SK-MEL-5 (cell line): ENCODE measurements around the gene XAB2. TPM values are rescaled to one million over a fixed set of nuclear protein-coding genes. Genes with fewer than 3 reads are reported as not detected.

Source experiments
- DNase-seq: peaks from one replicate; pipeline ENCODE4 v3.0.0-alpha.2; 2016; ENCODE audit warnings: low read depth, low spot score
- in situ Hi-C: cut with HindIII; loops from 2 replicates; pipeline ENCODE4 v1.10.0; 2016; ENCODE audit warnings: low sequenced_read_pairs, high pct_unique_total_duplicates, low pct_unique_long_range_greater_than_20kb
- polyA plus RNA-seq, 2 experiments: library from polyadenylated mRNA; depleted of rRNA; stranded (reverse); fragments of >200 nt; gene quantifications; 2 replicates each; pipeline ENCODE4 v1.2.3, GENCODE V29; 2015
- total RNA-seq: library from RNA; depleted of rRNA; stranded (reverse); fragments of >200 nt; shearing (Covaris generic); gene quantifications from 2 replicates; pipeline ENCODE4 v1.2.3, GENCODE V29; 2014; rRNA removed

XAB2 gene
- 21.5 and 25.1 TPM in 2 replicates for total RNA-seq
- 38.7 and 42.6 TPM in 2 replicates for polyA plus RNA-seq (2015; cell fraction: cytosol; rRNA removed)
- 74.5 and 80.9 TPM in 2 replicates for polyA plus RNA-seq (2015; cell fraction: nucleus; rRNA removed)

DNA sequence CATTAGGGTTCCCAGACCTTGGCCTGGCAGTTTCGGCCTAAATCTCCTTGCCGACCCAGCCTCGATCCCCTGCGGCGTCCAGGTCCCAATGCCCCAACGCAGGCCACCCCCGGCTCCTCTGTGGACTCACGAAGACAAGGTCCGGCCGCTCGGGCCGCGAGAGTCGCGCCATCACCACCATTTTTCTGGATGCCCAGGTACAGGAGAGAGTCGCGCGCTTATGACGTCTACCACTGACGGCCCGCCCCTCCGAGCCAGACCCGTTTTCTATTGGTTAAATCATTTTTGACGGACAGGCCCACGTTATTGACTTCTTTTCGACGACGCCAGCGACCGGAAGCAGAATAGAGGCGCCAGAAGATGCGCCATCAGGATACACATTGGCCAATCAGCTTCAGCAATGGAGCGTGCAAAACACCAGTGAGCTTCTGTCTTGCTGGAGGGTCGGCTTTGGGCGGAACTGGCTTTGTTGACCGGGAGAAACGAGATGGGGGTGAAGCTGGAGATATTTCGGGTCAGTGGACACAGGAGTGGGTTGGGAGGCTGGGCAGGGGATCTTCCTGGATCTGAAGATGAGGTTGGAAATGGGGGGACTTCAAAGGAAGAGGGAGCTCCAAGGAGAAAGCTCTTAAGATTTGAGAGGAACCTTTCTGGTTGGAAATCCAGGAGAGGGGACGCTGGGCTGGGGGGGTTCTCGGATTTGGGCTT lies at the start of gene XAB2, which contains the start of gene PET100:
TSS of gene XAB2 (minus strand) at position 199 of the 708 bp plus-strand sequence. CDS start at position 181, 18 bp downstream.
TSS of gene PET100 (plus strand) at position 447 of the 708 bp plus-strand sequence. CDS start at position 488, 41 bp downstream.
- in situ Hi-C loops: no loop called here
- DNase-seq: peak; percentile 98

DNA sequence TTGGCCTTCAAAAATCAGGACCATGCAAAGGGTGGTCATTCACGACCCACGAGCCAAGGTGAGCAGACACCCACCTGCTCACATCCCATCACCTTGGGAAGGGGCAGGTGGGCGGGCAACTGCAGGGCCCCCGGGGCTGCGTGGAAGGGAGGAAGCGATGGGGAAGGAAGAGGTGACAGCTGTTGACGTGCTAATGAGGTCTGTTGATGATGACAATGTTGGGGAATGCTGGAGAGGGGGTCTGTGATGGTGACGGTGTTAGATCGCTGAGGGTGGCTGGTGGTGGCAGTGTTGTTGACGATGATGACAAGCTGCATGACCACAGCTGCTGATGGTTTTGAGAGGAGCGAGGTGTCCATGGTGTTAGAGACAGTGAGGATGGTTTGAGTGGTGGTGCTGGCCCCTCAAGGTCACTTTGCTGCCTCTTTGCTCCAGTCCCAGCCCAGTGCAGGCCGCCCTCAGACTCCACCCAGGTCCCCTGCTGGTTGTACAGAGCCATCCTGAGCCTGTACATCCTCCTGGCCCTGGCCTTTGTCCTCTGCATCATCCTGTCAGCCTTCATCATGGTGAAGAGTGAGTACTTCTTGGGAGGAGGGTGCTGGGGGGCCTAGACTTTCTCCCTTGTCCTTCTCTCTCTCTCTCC lies 48.4 kb upstream of the XAB2 start:
- no peak for DNase-seq
- in situ Hi-C loops: no loop called here

- no peak for DNase-seq
- in situ Hi-C loops: no loop called here
Observed at GRCh38 chr19:7676854-7677253, 47.5 kb upstream of the XAB2 start, which contains the start of gene MCEMP1. Gene MCEMP1 (plus strand): TSS chr19:7677090. CDS start chr19:7677121, 31 bp downstream.

DNA sequence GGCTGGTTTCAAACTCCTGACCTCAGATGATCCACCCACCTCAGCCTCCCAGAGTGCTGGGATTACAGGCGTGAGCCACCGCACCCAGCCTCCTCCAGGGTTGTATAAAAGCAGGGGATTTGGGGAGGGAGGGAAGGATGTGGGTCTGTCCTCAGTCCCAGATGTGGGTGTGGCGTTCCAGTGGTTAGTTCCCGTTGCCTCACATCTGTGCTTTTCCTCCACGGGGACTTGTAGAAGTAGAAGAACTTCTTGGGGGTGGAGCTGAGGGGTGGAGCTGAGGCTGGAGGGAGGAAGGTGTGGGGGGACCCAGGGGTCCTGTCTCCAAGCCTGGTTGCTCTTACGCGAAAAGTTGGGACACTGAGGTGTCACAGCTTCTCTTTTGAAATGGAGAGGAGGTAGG lies 47.0 kb upstream of the XAB2 start:
- no peak for DNase-seq
- in situ Hi-C loops: no loop called here

DNA sequence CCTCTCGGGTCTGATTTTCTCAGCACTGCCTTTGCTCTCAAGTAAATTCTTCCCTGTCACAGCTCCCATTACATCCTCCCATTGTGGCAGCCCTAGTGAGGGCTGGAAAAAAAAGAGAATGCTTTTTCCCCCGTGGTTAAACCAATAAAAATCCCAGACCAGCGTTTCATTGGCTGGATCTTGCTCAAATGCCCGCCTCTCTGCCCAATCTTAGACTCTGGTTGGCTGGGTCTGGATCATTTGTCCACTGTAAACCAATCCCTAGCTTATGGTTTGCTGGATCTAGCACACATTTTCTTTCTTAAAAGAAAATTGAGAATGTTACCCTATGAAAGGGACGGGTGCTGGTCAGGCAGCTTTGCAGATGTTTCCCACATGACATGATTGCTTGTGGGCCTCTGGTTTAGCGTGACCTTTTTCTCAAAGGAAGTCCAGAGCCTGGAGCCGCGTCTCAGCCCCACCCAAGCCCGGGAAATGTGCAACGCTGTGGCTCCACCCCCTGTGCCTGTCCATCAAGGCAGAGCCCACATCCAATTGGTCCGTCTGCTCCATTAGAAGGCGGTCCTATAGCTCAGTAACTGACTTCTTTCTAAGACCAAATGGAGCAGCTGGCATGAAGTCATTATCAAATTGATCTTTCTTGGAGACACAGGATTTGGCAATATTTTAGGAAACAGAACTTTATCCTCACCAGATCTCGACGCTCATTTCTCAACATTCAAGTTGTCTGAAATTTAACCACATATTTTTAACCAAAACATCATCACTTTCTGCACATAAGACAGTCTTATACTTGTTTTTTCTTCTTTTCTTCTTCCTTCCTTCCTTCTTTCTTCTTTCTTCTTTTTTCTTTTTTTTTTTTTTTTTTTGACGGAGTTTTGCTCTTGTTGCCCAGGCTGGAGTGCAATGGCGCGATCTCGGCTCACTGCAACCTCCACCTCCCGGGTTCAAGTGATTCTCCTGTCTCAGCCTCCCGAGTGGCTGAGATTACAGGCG lies 45.0 kb upstream of the XAB2 start:
- in situ Hi-C loops: no loop called here
- DNase-seq: peak; percentile 81

DNA sequence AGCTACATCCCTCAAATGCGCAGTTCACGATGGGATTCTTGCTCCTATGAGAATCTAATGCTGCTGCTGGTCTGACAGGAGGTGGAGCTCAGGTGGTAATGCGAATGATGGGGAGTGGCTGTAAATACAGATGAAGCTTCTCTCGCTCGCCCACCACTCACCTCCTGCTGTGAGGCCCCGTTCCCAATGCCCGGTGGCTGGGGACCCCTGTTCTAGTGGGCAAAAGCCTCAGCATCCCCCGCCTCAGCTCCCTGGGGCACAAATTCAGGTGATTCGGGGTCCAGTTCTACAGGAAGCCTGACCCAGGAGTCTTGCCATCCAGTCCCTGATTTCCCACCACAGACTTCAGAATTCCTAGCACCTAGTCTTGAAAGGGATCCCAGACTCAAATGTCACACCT lies 43.2 kb upstream of the XAB2 start:
- no peak for DNase-seq
- in situ Hi-C loops: no loop called here

GRCh38 chr19:7670790-7671189 lies 41.4 kb upstream of the XAB2 start:
- in situ Hi-C loops: no loop called here
- no peak for DNase-seq

DNA sequence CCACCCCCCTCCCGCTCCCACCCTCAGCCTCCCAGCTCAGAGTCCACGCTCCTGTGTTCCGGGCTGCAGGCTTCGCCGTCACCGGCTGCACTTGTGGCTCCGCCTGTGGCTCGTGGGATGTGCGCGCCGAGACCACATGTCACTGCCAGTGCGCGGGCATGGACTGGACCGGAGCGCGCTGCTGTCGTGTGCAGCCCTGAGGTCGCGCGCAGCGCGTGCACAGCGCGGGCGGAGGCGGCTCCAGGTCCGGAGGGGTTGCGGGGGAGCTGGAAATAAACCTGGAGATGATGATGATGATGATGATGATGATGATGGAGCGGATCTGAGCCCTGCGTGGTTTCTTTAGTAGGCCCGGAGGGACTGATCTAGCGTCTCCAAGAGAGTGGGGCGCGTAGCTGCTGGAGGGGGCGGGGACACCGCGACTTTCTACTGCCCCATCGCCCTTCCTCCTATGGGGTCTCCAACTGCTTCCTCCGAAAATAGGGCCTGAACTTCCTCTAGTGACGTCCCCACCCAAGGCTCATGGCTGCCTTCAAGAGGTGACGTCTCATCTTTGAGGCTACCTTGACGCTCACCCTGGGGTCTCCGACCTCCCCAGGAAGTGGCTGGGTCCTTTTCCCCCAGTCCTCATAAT lies 40.9 kb upstream of the XAB2 start:
- peak; percentile 7 for DNase-seq
- in situ Hi-C loops: no loop called here

DNA sequence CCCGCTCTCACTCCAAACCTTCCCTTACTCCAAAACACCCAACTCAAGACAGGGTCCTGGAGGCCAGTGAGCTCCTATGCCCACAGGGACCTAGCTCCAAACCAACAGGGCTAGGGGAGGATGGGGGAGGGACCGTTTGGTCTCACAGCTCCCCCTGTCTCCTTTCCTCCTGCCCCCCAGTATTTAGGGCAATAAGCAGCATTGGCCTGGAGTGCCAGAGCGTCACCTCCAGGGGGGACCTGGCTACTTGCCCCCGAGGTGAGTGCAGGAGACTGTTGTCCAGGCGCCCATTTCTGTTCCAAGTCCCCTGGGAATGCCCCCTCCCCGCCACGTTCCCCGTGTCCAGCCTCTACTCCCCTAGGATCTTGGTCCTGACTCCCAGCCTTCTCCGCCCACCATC lies 40.3 kb upstream of the XAB2 start:
- DNase-seq: no peak
- in situ Hi-C loops: no loop called here

DNA sequence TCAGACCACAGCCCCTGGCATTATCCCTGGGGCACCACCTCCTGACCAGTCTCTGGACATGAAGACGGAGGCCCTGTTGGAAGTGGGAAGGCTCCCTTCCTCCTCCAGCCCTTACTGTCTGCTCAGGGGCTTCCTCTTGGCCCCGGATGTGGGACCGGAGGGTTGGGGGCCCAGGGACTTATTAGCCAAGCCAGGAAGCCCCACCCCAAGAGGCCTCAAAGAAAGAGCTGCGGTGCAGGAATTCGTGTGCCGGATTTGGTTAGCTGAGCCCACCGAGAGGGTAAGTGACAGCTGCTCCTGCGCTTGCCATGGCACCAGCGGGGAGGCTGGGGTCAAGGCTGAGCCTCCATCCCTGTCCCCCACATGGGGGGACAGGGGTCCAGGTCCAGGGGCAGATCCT lies 39.5 kb upstream of the XAB2 start, which contains the start of gene RETN:
TSS of gene RETN (plus strand) at position 208 of the 400 bp plus-strand sequence. CDS start 278 bp downstream, outside the sequence.
- no peak for DNase-seq
- in situ Hi-C loops: no loop called here

DNA sequence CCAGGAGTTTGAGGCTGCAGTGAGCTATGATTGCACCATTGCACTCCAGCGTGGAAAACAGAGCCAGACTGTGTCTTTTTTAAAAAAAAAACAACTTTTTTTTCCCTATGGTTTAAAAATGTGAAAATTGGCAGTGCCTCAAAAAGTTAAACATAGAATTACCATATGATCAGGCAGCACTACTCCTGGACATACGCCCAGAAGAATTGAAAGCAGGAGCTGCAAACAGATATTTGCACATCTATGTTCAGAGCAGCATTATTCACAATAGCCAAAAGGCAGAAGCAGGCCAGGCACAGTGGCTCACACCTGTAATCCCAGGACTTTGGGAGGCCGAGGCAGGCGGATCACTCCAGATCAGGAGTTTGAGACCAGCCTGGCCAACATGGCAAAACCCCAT lies 35.7 kb upstream of the XAB2 start:
- peak; percentile 30 for DNase-seq
- in situ Hi-C loops: no loop called here

DNA sequence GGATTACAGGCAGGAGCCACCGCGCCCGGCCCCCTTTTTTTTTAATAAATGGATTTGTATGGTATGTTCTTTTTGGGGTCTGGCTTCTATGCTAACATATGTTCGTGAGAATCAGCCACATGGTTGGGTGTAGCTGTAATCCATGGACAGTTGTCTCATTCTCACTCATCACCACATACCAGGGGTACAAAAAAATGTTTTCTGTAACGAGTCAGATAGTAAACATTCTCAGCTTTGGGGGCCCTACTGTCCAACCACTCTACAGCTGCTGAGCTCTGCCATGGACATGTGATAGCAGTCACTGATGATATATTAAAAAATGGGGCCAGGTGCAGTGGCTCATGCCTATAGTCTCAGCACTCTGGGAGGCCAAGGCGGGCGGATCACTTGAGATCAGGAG lies 34.4 kb upstream of the XAB2 start:
- DNase-seq: no peak
- in situ Hi-C loops: no loop called here

DNA sequence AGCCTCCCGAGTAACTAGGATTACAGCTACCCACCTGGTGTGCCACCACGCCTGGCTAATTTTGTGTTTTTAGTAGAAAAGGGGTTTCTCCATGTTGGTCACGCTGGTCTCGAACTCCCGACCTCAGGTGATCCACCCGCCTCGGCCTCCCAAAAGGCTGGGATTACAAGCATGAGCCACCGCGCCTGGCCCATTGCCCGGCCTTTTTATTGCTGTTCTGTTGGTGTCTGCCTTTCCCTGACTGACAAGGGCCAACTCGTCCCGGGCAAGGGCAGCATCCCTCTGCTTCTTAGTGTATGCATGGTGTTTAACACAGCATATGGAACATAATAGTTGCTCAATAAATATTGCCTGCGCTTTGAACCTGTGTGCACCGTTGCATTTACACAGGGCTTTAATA lies 33.3 kb upstream of the XAB2 start:
- in situ Hi-C loops: no loop called here
- no peak for DNase-seq

DNA sequence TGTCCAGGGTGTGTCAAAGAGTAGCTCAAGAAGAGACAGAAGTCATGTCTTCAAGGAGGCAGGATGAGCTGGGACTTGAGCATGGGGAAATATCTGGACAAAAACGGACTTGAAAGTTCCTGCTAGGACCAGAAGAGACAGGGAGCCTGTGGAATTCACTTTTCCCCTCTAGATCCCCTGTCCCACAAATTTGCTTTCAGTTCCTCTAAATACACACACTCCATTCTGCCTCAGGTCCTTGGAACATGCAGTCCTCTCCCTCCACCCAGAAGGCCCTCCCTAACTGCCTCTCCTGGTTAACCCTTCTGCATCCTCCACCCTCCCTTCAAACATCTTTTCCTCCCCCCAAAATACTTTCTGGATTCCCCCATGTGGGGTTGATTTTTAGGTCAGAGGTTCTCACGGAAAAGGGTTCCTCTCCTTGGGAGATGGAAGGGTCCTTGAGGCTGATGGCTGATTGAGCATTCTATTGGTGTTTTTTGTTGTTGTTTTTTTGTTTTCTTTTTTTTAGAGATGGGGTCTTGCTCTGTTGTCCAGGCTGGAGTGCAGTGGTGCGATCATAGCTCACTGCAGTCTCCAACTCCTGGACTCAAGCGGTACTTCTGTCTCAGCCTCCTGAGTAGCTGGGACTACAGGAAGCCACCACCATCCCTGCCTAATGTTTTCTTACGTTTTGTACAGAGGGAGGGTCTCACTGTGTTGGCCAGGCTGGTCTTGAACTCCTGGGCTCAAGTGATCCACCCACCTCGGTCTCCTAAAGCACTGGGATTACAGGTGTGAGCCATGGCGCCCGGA lies 32.6 kb upstream of the XAB2 start:
- no peak for DNase-seq
- in situ Hi-C loops: no loop called here

GRCh38 chr19:7658219-7658686 lies 28.9 kb upstream of the XAB2 start:
- DNase-seq: no peak
- in situ Hi-C loops: no loop called here

DNA sequence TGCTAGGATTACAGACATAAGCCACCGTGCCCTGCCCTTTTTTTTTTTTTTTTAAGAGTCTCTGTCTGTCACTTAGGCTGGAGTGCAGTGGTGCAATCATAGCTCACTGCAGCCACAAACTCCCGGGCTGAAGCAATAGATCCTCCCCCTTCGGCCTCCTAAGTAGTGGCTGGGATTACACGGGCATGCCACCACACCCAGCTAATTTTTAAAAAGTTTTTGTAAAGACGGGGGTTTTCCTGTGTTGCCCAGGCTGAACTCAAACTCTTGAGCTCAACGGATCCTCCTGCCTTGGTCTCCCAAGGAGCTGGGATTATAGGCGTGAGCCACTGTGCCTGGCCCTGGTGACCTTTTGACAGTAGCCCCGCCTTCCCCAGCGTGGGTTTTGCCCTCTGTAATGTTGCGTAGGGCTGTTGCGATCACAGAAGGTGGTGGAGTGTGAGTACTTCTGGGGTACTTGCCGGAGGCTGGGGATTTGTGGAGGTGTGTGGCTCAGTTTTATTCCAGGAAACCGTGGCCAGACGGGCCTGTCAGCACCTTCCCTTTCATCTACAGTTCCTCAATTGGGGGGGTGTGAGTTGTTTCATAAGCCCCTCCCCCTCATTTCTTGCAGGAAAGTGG lies 27.9 kb upstream of the XAB2 start:
- no peak for DNase-seq
- in situ Hi-C loops: no loop called here
